Hypothalamus (tissue), 51 donors: ENCODE results near the gene GLOD4.
"Not testable (repeated sequence)": the region's sequence is repeated elsewhere in the genome, so short reads cannot be mapped to it uniquely, and the experiment has no call there.

ENCODE experiments used
- DNase-seq, 51 donors: peaks; one replicate each; lab custom pipeline; 2025; lab: John Stamatoyannopoulos, UW

GLOD4 gene

DNA sequence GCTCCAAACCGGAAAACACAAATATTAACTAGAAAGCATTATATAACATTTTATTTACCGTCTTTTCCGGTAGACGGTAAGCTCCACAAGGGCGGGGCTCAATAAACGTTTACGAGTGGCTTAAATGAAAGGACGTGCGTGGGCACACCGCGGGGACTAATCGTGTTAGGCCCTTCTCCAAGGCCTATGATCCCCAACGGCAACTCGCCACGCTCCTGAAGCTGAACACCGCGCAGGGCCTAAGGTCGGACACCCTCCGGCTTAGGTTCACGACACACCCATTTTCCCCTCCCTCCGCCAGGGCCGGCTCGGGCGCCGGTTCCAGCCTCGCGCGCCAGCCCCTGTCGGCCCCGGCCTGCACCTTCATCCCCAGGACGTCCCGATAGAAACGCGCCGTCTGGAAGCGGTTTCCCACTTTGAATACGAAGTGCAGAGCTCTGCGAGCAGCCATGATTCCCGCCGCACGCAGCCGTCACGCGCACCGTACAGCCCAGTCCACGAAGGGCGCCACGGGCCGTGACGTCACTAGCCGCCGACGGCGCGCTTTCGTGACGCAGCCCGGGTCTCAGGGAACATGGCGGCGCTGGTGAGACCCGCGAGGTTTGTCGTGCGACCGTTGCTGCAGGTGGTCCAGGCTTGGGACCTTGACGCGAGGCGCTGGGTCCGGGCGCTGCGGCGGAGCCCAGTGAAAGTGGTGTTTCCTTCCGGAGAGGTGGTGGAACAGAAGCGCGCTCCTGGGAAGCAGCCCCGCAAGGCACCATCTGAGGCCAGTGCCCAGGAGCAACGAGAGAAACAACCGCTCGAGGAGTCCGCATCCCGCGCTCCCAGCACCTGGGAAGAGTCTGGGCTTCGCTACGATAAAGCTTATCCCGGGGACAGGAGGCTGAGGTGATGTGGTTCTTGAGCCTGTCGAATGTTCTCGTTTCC, at the start of gene GLOD4, which contains the start of gene MRM3:
TSS of gene GLOD4 (minus strand) at position 476 of the 927 bp plus-strand sequence. CDS start at position 451, 25 bp downstream.
TSS of gene MRM3 (plus strand) at position 549 of the 927 bp plus-strand sequence. CDS start at position 575, 26 bp downstream.
- peak; percentile 39 to 96 (median 86) for DNase-seq

DNA sequence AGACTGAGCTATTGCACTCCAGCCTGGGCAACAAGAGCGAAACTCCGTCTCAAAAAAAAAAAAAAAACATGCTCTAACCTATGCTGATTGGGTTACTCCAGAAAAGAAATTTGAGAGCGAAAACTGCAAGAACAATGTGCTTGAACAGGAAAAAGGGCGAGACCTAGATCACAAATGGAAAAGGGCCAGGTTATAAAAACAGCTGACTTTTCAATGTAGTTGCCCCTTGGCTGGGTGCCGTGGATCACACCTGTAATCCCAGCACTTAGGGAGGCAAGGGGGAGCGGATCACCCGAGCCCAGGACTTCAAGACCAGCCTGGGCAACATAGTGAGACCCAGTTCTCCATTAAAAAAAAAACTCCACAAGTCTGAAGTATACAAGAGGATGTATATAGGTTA, 48.9 kb upstream of the GLOD4 start:
- no peak for DNase-seq

GRCh38 chr17:830381-830780, 48.3 kb upstream of the GLOD4 start:
- DNase-seq: no peak

- not testable (repeated sequence) for DNase-seq
These were observed 47.5 kb upstream of the GLOD4 start for GRCh38 chr17:829614-830013.

DNA sequence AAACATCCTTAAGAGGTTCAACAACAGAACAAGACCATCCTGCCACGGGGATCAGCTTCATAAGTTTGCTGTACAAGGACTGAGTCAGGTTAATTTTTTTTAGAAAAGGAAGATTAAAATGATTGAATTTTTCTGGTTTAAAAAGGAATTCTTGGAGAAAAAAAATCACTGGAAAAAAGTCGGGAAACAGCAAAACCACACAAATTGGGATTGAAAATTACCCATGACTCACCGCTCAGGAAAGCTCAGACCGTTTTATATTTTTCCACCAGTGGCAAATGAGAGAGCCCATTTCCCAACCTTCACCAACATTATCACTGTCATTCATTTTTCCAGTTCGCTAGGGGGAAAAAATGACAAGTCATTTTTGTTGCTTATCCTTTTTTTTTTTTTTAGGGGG, 46.7 kb upstream of the GLOD4 start:
- no peak for DNase-seq

DNA sequence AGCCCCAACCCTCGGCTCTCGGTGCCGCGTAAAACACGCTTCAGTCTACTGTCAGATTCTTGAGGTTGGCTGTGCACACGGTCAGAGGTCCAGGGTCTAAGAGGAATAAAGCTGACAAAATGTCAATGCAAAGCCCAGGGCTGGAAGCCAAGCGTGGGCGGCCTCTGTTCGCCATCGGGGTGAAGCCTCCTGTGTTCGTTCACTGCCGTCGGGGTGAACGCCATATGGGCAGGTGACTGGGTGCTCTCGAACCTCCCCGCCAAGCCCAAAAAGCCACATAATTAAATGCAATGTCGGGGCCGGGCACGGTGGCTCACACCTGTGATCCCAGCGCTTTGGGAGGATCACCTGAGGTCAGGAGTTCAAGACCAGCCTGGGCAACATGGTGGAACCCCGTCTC, 44.7 kb upstream of the GLOD4 start:
- no peak for DNase-seq

DNA sequence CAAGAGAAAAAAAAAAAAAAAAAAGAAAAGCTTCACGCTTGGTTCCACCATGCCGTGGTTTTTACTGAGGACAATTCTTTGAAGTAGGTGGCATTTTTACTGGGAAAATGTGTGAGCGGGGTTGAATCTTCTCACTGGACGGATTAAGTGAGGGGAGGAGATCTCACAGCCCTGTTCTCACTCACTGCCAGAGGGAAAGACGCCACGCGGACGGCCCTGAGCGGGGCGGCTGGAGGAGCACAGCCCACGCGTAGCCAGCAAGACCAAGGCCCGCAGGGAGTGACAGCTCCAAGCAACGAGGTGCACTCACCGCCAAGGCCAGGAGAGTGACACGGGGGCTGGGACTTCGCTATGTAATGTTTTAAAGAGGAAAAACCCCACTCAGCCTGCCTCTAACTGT, 43.1 kb upstream of the GLOD4 start:
- no peak for DNase-seq

DNA sequence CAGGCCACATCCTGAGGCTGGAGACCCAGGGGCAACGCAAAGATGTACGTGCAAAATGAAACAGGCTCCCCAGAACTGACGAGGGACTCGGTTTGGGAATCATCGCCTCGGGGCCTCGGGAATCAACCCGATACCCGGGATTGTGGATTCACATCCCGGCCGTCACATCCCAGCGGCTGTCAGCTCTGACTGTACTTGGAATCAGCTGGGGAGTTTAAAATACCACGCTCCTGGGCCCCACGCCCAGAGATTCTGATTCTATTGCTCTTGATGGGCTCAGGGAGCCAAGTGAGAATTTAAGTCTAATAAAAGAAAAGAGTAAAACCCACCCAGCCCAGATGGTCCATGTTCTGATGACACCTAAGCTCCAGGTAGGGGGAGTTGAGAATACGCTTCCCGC, 42.3 kb upstream of the GLOD4 start:
- peak in 1 of 51 donors; percentile 10 for DNase-seq

DNA sequence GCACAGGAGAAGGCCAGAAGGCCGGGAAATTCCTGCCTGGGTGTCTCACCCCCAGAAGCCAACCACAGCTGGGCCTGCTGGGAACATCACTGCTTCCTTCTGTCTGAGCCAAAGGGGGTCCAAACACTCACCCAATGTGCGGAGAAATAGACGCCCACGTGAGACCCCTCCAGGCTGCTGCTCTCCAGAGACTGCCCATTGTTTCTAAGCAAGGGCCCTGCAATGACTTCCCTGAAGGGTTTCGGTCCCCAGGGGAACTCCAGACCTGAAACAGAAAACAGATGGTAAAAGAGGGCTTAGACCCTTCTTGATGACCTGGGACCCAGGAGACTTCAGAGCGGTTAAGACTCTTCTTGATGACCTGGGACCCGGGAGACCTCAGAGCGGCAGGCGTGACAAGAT, 41.4 kb upstream of the GLOD4 start:
- DNase-seq: no peak

- DNase-seq: no peak
These were observed 37.2 kb upstream of the GLOD4 start for GRCh38 chr17:819251-819650.

DNA sequence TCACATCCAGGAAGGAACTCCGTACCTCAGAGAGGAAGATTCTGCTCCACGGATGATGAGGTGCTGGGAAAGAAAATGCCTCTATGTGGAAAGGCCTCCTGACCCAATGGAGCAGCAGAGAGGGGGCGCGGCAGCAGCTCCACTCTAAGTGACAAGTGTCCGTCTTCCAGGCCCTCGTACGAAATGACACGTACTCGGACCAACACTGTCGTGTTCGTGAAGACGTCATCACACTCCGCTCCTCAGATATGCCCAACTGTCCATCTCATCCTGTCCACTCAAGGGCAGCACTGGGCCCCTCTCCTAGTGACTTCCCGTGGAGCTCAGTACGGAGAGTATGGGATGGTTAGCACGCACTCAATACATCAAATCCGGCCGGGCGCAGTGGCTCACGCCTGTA, 32.3 kb upstream of the GLOD4 start:
- no peak for DNase-seq

DNA sequence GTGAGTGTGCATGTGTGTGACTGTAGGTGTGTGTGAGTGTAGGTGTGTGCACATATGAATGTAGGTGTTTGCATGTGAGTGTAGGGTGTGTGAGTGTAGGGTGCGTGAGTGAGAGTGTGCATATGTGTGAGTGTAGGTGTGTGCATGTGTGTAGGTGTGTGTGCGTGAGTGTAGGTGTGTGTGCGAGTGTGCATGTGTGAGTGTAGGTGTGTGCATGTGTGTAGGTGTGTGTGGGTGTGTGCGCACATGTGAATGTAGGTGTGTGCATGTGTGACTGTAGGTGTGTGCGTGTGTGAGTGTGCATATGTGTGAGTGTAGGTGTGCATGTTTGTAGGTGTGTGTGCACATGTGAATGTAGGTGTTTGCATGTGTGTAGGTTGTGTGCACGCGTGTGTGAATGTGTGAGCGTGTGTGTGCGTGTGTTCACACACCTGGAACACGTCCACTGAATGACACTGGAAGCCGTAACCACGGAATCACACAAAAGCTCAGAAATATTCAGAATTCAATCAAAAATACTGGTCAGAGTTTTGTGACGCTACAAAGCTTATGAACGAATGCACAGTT, 30.6 kb upstream of the GLOD4 start:
- no peak for DNase-seq

GRCh38 chr17:811051-811784, 29.1 kb upstream of the GLOD4 start:
- no peak for DNase-seq

- DNase-seq: no peak
These were observed 25.6 kb upstream of the GLOD4 start for GRCh38 chr17:807523-808294.

DNA sequence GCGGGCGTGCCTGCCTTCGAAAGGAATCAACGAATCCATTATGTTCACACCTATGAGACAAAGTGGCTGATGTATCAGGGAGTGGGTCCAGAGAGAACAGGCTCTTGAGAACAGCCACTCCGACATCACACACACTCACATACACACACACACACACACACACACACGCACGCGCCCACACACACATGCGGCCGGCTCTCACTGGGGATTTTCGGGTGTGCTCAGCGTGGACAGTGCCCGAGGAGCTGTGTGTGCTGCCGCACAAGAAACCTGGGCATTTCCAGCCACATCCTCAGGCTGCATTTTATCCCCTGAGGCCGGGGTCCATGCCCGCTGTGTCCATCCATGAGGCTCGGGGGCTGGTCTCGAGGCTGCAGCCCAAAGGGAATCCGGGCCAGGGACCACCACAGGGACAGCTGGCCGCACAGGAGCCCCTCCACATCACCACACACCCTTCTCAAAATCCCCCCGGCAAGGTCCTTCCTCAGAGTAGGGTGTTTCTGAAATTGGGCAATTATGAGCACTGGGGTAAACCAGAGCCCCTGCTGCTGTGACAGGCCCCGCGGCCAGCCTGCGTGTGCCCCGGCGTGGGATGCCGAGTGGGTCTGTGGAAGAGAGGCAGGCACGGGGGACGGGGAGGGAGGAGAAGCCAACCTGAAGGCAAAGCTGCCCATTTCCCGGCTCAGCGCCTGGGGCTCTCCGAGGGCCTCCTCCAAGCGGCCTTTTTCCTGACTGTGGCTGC, 24.9 kb upstream of the GLOD4 start:
- DNase-seq: no peak

DNA sequence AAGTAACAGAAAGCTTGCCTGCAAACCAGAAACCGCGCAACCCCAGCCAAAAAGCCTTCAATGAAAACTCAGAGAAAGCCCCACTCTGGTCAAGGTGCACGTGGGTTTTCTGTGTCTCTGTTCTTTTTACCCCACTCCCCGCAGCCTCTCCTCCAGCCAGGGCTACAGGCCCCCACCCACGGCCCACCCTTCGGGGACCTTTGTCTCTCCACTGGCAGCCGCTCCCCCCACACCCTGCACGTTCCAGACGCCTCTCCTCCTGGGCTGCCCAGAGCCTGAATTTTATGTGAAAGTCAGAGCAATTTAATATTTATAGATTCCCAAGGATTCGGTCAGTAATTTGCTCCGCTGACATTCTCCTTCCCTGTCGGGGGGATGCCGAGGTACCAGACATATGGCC, 24.3 kb upstream of the GLOD4 start:
- no peak for DNase-seq

GRCh38 chr17:805886-806285, 23.8 kb upstream of the GLOD4 start:
- DNase-seq: not testable (repeated sequence)

- DNase-seq: peak in 8 of 51 donors; percentile 3 to 23 (median 11)
These were observed 22.7 kb upstream of the GLOD4 start for GRCh38 chr17:804541-805435.
